ENCODE data around the gene ENO1. TPM values are rescaled to one million over a fixed set of nuclear protein-coding genes. Genes with fewer than 3 reads are reported as not detected.

The ENO1 gene
- total and polyA plus RNA-seq, 2 experiments from 2014 or later = 659 to 868 TPM

- Histone ChIP-seq H3K27me3 (no peaks in the 10 kb centered on the region), H4K20me1 (ENCODE audit: insufficient read depth, poor library complexity, severe bottlenecking) (peaks cover 63% of the 10 kb centered on the region), H3K9me2 (replicated peaks; ENCODE audit: insufficient read depth) (no peaks in the 10 kb centered on the region), H3K79me2 (peaks cover 69% of the 10 kb centered on the region), H3K4me1 (ENCODE audit: insufficient read depth) (peaks cover 45% of the 10 kb centered on the region), H3K4me2 (no peak overlapping the region), H2AFZ (no peak overlapping the region), H3K4me3 (no peak overlapping the region), H3K9me3 (ENCODE audit: low read depth) (no peaks in the 10 kb centered on the region), H3K36me3 (replicated peaks; ENCODE audit: insufficient read depth, low read depth) (peaks cover 6% of the 10 kb centered on the region), H3K27ac (peak overlapping the region; percentile 98)
- 90% methylated on average over 18 of the region's 18 CpGs for WGBS (ENCODE audit: low lambda C conversion rate, missing lambda C conversion rate)
- TF ChIP-seq EZH2phosphoT487 (IDR thresholded peaks at IDR 0.05; ENCODE audit: low read depth, severe bottlenecking, unreplicated experiment) (no peak), EZH2 (IDR thresholded peaks at IDR 0.05; ENCODE audit: borderline replicate concordance) (no peak), CTCF (IDR thresholded peaks at IDR 0.05; ENCODE audit: poor library complexity) (no peak)
- peak; percentile 43 for DNase-seq (ENCODE audit: low spot score)
These were observed 7.6 kb downstream of the ENO1 start for GRCh38 chr1:8870616-8871538.

- no peak for DNase-seq (ENCODE audit: low spot score)
- 77% methylated on average over 6 of the region's 6 CpGs for WGBS (ENCODE audit: low lambda C conversion rate, missing lambda C conversion rate)
- no peak for TF ChIP-seq EZH2 (IDR thresholded peaks at IDR 0.05; ENCODE audit: borderline replicate concordance)
- TF ChIP-seq EZH2phosphoT487 (IDR thresholded peaks at IDR 0.05; ENCODE audit: low read depth, severe bottlenecking, unreplicated experiment) = no peak
- no peak for TF ChIP-seq CTCF (IDR thresholded peaks at IDR 0.05; ENCODE audit: poor library complexity)
- H3K4me3 ChIP-seq = no peak overlapping the region
- peaks cover 6% of the 10 kb centered on the region for H3K36me3 ChIP-seq (replicated peaks; ENCODE audit: insufficient read depth, low read depth)
- H2AFZ ChIP-seq = no peak overlapping the region
- H4K20me1 ChIP-seq (ENCODE audit: insufficient read depth, poor library complexity, severe bottlenecking) = peaks cover 56% of the 10 kb centered on the region
- no peak overlapping the region for H3K4me2 ChIP-seq
- no peaks in the 10 kb centered on the region for H3K9me2 ChIP-seq (replicated peaks; ENCODE audit: insufficient read depth)
- no peaks in the 10 kb centered on the region for H3K9me3 ChIP-seq (ENCODE audit: low read depth)
- peaks cover 41% of the 10 kb centered on the region for H3K4me1 ChIP-seq (ENCODE audit: insufficient read depth)
- H3K79me2 ChIP-seq = peaks cover 61% of the 10 kb centered on the region
- H3K27ac ChIP-seq = peak overlapping the region; percentile 36
- H3K27me3 ChIP-seq = no peaks in the 10 kb centered on the region
These were observed 8.4 kb downstream of the ENO1 start for GRCh38 chr1:8870103-8870502.

GRCh38 chr1:8867878-8868567 is 10.5 kb downstream of the ENO1 start:
- Histone ChIP-seq H3K36me3 (replicated peaks; ENCODE audit: insufficient read depth, low read depth) (peaks cover 6% of the 10 kb centered on the region), H3K4me2 (no peak overlapping the region), H3K4me3 (no peak overlapping the region), H3K27me3 (no peaks in the 10 kb centered on the region), H3K27ac (no peak overlapping the region), H4K20me1 (ENCODE audit: insufficient read depth, poor library complexity, severe bottlenecking) (peaks cover 44% of the 10 kb centered on the region), H3K4me1 (ENCODE audit: insufficient read depth) (peaks cover 26% of the 10 kb centered on the region), H3K9me3 (ENCODE audit: low read depth) (no peaks in the 10 kb centered on the region), H2AFZ (no peak overlapping the region), H3K9me2 (replicated peaks; ENCODE audit: insufficient read depth) (no peaks in the 10 kb centered on the region), H3K79me2 (peaks cover 43% of the 10 kb centered on the region)
- no peak for DNase-seq (ENCODE audit: low spot score)
- TF ChIP-seq EZH2phosphoT487 (IDR thresholded peaks at IDR 0.05; ENCODE audit: low read depth, severe bottlenecking, unreplicated experiment) = no peak
- no peak for TF ChIP-seq CTCF (IDR thresholded peaks at IDR 0.05; ENCODE audit: poor library complexity)
- no peak for TF ChIP-seq EZH2 (IDR thresholded peaks at IDR 0.05; ENCODE audit: borderline replicate concordance)
- 92% methylated on average over 5 of the region's 5 CpGs for WGBS (ENCODE audit: low lambda C conversion rate, missing lambda C conversion rate)

All from hepatocyte (in vitro differentiated cells).